SKM-1 treated with dmso at 0.1 percent for 144 hours (cell line): Measurements from ENCODE around the gene NR3C2.
A peak's percentile ranks its signal among the peaks of the same experiment; 100 is the strongest.

Experiments used
- DNase-seq: peaks from one replicate; lab custom pipeline; 2025; ENCODE audit not compliant: unreplicated experiment; lab: John Stamatoyannopoulos, UW

Gene NR3C2

GRCh38 chr4:148060264-148061140 is 381.7 kb downstream of the NR3C2 start:
- no peak for DNase-seq

- DNase-seq: no peak
These were observed 382.5 kb downstream of the NR3C2 start for GRCh38 chr4:148059617-148060180.

- no peak for DNase-seq
These were observed 384.0 kb downstream of the NR3C2 start for GRCh38 chr4:148057984-148058859.

GRCh38 chr4:148057516-148057915 is 384.7 kb downstream of the NR3C2 start:
- DNase-seq: no peak

- peak; percentile 96 for DNase-seq
These were observed 385.3 kb downstream of the NR3C2 start for GRCh38 chr4:148056879-148057278.

- no peak for DNase-seq
These were observed 386.4 kb downstream of the NR3C2 start for GRCh38 chr4:148055844-148056243.

GRCh38 chr4:148054275-148054674 is 387.9 kb downstream of the NR3C2 start:
- DNase-seq: peak; percentile 57

- DNase-seq: no peak
These were observed 388.8 kb downstream of the NR3C2 start for GRCh38 chr4:148053298-148054003.

GRCh38 chr4:148052448-148052847 is 389.8 kb downstream of the NR3C2 start:
- DNase-seq: peak; percentile 12

- DNase-seq: no peak
These were observed 390.8 kb downstream of the NR3C2 start for GRCh38 chr4:148051403-148051802.

GRCh38 chr4:148048598-148048997 is 393.6 kb downstream of the NR3C2 start:
- DNase-seq: no peak

GRCh38 chr4:148044912-148045352 is 397.3 kb downstream of the NR3C2 start:
- no peak for DNase-seq

GRCh38 chr4:148044089-148044911 is 397.9 kb downstream of the NR3C2 start:
- DNase-seq: no peak

- no peak for DNase-seq
These were observed 400.4 kb downstream of the NR3C2 start for GRCh38 chr4:148041606-148042329.

- DNase-seq: no peak
These were observed 407.4 kb downstream of the NR3C2 start for GRCh38 chr4:148034813-148035212.

GRCh38 chr4:148030193-148030873 is 411.9 kb downstream of the NR3C2 start:
- no peak for DNase-seq

- no peak for DNase-seq
These were observed 412.4 kb downstream of the NR3C2 start for GRCh38 chr4:148029781-148030180.
